Astrocyte (in vitro differentiated cells and primary cell): ENCODE measurements around the gene PTPRF. TPM values are rescaled to one million over a fixed set of nuclear protein-coding genes. Genes with fewer than 3 reads are reported as not detected.

ENCODE experiments used
- DNase-seq: peaks from one replicate; pipeline ENCODE4 v3.0.0-alpha.2; 2010; ENCODE audit warnings: low read depth
- FAIRE-seq: peaks from 2 replicates; lab custom pipeline; 2011; peaks lifted over from hg19 to GRCh38; lab: Jason Lieb, UNC
- H2AFZ ChIP-seq: 2 replicates; pipeline ENCODE4 v1.6.0; 2012; ENCODE audit warnings: low read depth, low read length, inconsistent platforms
- H3K27ac ChIP-seq: 2 replicates; pipeline ENCODE4 v1.5.1; 2011; ENCODE audit warnings: low read depth, low read length, inconsistent platforms
- H3K27me3 ChIP-seq: 2 replicates; pipeline ENCODE4 v1.6.0; 2011; ENCODE audit warnings: low read length, inconsistent platforms; ENCODE audit not compliant: insufficient read depth
- H3K36me3 ChIP-seq: 2 replicates; pipeline ENCODE4 v1.5.1; 2011; ENCODE audit warnings: low read length, inconsistent platforms; ENCODE audit not compliant: insufficient read depth
- H3K4me1 ChIP-seq: 2 replicates; pipeline ENCODE4 v1.5.1; 2011; ENCODE audit warnings: low read length, inconsistent platforms; ENCODE audit not compliant: insufficient read depth
- H3K4me2 ChIP-seq: 2 replicates; pipeline ENCODE4 v1.6.0; 2012; ENCODE audit warnings: low read length, inconsistent platforms
- H3K4me3 ChIP-seq: 2 replicates; pipeline ENCODE4 v1.5.1; 2011; ENCODE audit warnings: low read depth, mild to moderate bottlenecking, low read length, inconsistent platforms; ENCODE audit not compliant: insufficient read depth
- H3K79me2 ChIP-seq: 2 replicates; pipeline ENCODE4 v1.6.0; 2012; ENCODE audit warnings: mild to moderate bottlenecking, low read length, inconsistent platforms; ENCODE audit not compliant: insufficient read depth
- H3K9ac ChIP-seq: 2 replicates; pipeline ENCODE4 v1.6.0; 2012; ENCODE audit warnings: mild to moderate bottlenecking, low read length, inconsistent platforms
- H3K9me3 ChIP-seq: 2 replicates; pipeline ENCODE4 v1.5.1; 2012; ENCODE audit warnings: low read depth, mild to moderate bottlenecking, low read length, inconsistent platforms; ENCODE audit not compliant: insufficient read depth
- H4K20me1 ChIP-seq: 2 replicates; pipeline ENCODE4 v1.6.0; 2012; ENCODE audit warnings: low read length, inconsistent platforms; ENCODE audit not compliant: insufficient read depth
- H3K27ac Mint-ChIP-seq: one replicate; pipeline ENCODE4 v1.8.0; 2021; ENCODE audit warnings: mild to moderate bottlenecking, mixed read lengths; ENCODE audit not compliant: unreplicated experiment
- H3K27me3 Mint-ChIP-seq: one replicate; pipeline ENCODE4 v1.8.0; 2021; ENCODE audit warnings: low read depth, mixed read lengths; ENCODE audit not compliant: unreplicated experiment
- H3K36me3 Mint-ChIP-seq: one replicate; pipeline ENCODE4 v1.8.0; 2021; ENCODE audit warnings: low read depth, mixed read lengths; ENCODE audit not compliant: unreplicated experiment
- H3K4me1 Mint-ChIP-seq: one replicate; pipeline ENCODE4 v1.8.0; 2021; ENCODE audit warnings: low read depth, mixed read lengths; ENCODE audit not compliant: unreplicated experiment
- H3K4me3 Mint-ChIP-seq: one replicate; pipeline ENCODE4 v1.8.0; 2021; ENCODE audit warnings: mild to moderate bottlenecking, moderate library complexity, mixed read lengths; ENCODE audit not compliant: unreplicated experiment
- H3K9me3 Mint-ChIP-seq: one replicate; pipeline ENCODE4 v1.8.0; 2021; ENCODE audit warnings: mild to moderate bottlenecking, mixed read lengths; ENCODE audit not compliant: unreplicated experiment
- CTCF ChIP-seq: IDR thresholded peaks from 2 replicates; pipeline ENCODE4 v1.5.1; 2011; ENCODE audit warnings: low read depth, mild to moderate bottlenecking, inconsistent platforms, low read length, moderate library complexity; ENCODE audit not compliant: insufficient read depth
- EZH2 ChIP-seq: IDR thresholded peaks from 2 replicates; pipeline ENCODE4 v1.6.1; 2012; ENCODE audit warnings: mild to moderate bottlenecking, low read length, inconsistent platforms; ENCODE audit not compliant: insufficient read depth
- total RNA-seq: library from RNA; stranded (reverse); gene quantifications from 2 replicates; pipeline ENCODE4 v1.2.1, GENCODE V29; 2021

The PTPRF gene
- total RNA-seq, 1 donor from 2014 or later = 275 TPM

GRCh38 chr1:43583058-43583457 is 52.4 kb downstream of the PTPRF start:
- Mint-ChIP-seq H3K36me3 (peaks cover 33% of the 10 kb centered on the region), H3K4me3 (no peak overlapping the region), H3K9me3 (peaks cover 3% of the 10 kb centered on the region), H3K27me3 (no peaks in the 10 kb centered on the region), H3K4me1 (peaks cover 21% of the 10 kb centered on the region), H3K27ac (no peak overlapping the region)
- Histone ChIP-seq H2AFZ (no peak overlapping the region), H3K9me3 (no peaks in the 10 kb centered on the region), H3K4me1 (peaks cover 12% of the 10 kb centered on the region), H3K9ac (no peak overlapping the region), H4K20me1 (peaks cover 11% of the 10 kb centered on the region), H3K36me3 (peaks cover 7% of the 10 kb centered on the region), H3K4me2 (no peak overlapping the region), H3K27ac (no peak overlapping the region), H3K79me2 (no peaks in the 10 kb centered on the region), H3K4me3 (no peak overlapping the region), H3K27me3 (no peaks in the 10 kb centered on the region)
- no peak for DNase-seq
- no peak for TF ChIP-seq CTCF
- no peak for TF ChIP-seq EZH2
- no peak for FAIRE-seq

DNA sequence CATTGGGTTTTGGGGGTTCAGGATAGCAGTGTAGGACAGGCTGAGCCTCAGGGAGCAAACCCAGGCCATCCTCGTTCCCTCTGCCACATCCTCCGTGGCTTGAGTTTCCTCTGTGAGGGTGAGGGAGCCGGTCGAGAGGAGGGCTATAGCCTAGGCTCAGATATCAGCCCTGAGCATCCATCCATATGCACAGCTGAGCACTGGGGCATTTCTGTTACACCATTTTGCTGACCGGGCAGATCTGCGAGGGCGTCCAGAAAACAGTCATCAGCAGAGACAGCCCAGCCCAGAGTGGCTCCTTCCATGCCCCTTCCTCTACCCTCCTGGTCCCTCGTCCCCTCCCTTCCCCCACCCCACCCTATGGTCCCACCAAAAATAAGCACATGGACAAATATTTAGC is 53.5 kb downstream of the PTPRF start:
- FAIRE-seq = no peak
- Histone ChIP-seq H3K36me3 (peaks cover 4% of the 10 kb centered on the region), H3K9ac (no peak overlapping the region), H3K27me3 (no peaks in the 10 kb centered on the region), H3K4me1 (peaks cover 12% of the 10 kb centered on the region), H3K4me2 (no peak overlapping the region), H3K4me3 (no peak overlapping the region), H2AFZ (no peak overlapping the region), H3K9me3 (no peaks in the 10 kb centered on the region), H3K79me2 (no peaks in the 10 kb centered on the region), H3K27ac (no peak overlapping the region), H4K20me1 (peaks cover 11% of the 10 kb centered on the region)
- Mint-ChIP-seq H3K36me3 (peaks cover 28% of the 10 kb centered on the region), H3K27me3 (no peaks in the 10 kb centered on the region), H3K4me3 (no peak overlapping the region), H3K9me3 (peaks cover 3% of the 10 kb centered on the region), H3K4me1 (peaks cover 21% of the 10 kb centered on the region), H3K27ac (no peak overlapping the region)
- TF ChIP-seq EZH2 = no peak
- no peak for DNase-seq

GRCh38 chr1:43585557-43585956 is 54.9 kb downstream of the PTPRF start:
- FAIRE-seq (no peak), DNase-seq (no peak)
- Mint-ChIP-seq H3K36me3 (peaks cover 18% of the 10 kb centered on the region), H3K4me3 (no peak overlapping the region), H3K4me1 (peaks cover 21% of the 10 kb centered on the region), H3K9me3 (peaks cover 3% of the 10 kb centered on the region), H3K27ac (no peak overlapping the region), H3K27me3 (no peaks in the 10 kb centered on the region)
- no peak overlapping the region for H3K4me3 ChIP-seq
- no peaks in the 10 kb centered on the region for H3K79me2 ChIP-seq
- TF ChIP-seq CTCF (no peak), EZH2 (no peak)
- H4K20me1 ChIP-seq = peaks cover 11% of the 10 kb centered on the region
- H3K9ac ChIP-seq = no peak overlapping the region
- H3K27me3 ChIP-seq = no peaks in the 10 kb centered on the region
- peaks cover 12% of the 10 kb centered on the region for H3K4me1 ChIP-seq
- no peak overlapping the region for H3K4me2 ChIP-seq
- no peaks in the 10 kb centered on the region for H3K9me3 ChIP-seq
- no peak overlapping the region for H2AFZ ChIP-seq
- no peaks in the 10 kb centered on the region for H3K36me3 ChIP-seq
- no peak overlapping the region for H3K27ac ChIP-seq
